Measurements from ENCODE around the gene MOB2. TPM values are rescaled to one million over a fixed set of nuclear protein-coding genes. Genes with fewer than 3 reads are reported as not detected.

MOB2 gene
- total RNA-seq, 1 donor from 2014 or later = 26.4 TPM

- Histone ChIP-seq H3K4me2 (ENCODE audit: low read length) (no peak overlapping the region), H3K9ac (ENCODE audit: low read length) (no peak overlapping the region), H3K27me3 (ENCODE audit: insufficient read depth, low read length) (no peaks in the 10 kb centered on the region), H4K20me1 (ENCODE audit: insufficient read depth, low read length) (peaks cover 93% of the 10 kb centered on the region), H3K79me2 (ENCODE audit: insufficient read depth, low read length) (peaks cover 92% of the 10 kb centered on the region), H3K9me3 (ENCODE audit: insufficient read depth, low read depth, low read length) (no peaks in the 10 kb centered on the region), H3K27ac (ENCODE audit: low read depth, low read length) (no peak overlapping the region), H2AFZ (ENCODE audit: low read depth, low read length) (no peak overlapping the region), H3K36me3 (ENCODE audit: insufficient read depth, low read length) (no peaks in the 10 kb centered on the region), H3K4me3 (ENCODE audit: insufficient read depth, low read depth, low read length) (no peak overlapping the region), H3K4me1 (ENCODE audit: insufficient read depth, low read length) (peaks cover 34% of the 10 kb centered on the region)
- DNase-seq (ENCODE audit: low read depth) = no peak
- Mint-ChIP-seq H3K4me3 (ENCODE audit: unreplicated experiment) (no peak overlapping the region), H3K36me3 (ENCODE audit: low read depth, unreplicated experiment) (peaks cover 4% of the 10 kb centered on the region), H3K9me3 (ENCODE audit: unreplicated experiment) (no peaks in the 10 kb centered on the region), H3K27me3 (ENCODE audit: low read depth, unreplicated experiment) (no peaks in the 10 kb centered on the region), H3K4me1 (ENCODE audit: low read depth, unreplicated experiment) (peaks cover 12% of the 10 kb centered on the region), H3K27ac (ENCODE audit: unreplicated experiment) (no peak overlapping the region)
- no peak for FAIRE-seq
- TF ChIP-seq EZH2 (IDR thresholded peaks at IDR 0.05; ENCODE audit: insufficient read depth, low read length) = no peak
- TF ChIP-seq CTCF (IDR thresholded peaks at IDR 0.05; ENCODE audit: insufficient read depth, low read depth, low read length) = no peak
These were observed 43.2 kb upstream of the MOB2 start for GRCh38 chr11:1529774-1530173.

GRCh38 chr11:1529286-1529685, 42.7 kb upstream of the MOB2 start:
- Histone ChIP-seq H2AFZ (ENCODE audit: low read depth, low read length) (no peak overlapping the region), H3K27ac (ENCODE audit: low read depth, low read length) (no peak overlapping the region), H3K79me2 (ENCODE audit: insufficient read depth, low read length) (peaks cover 92% of the 10 kb centered on the region), H3K27me3 (ENCODE audit: insufficient read depth, low read length) (no peaks in the 10 kb centered on the region), H3K4me3 (ENCODE audit: insufficient read depth, low read depth, low read length) (no peak overlapping the region), H3K9me3 (ENCODE audit: insufficient read depth, low read depth, low read length) (no peaks in the 10 kb centered on the region), H4K20me1 (ENCODE audit: insufficient read depth, low read length) (peaks cover 92% of the 10 kb centered on the region), H3K9ac (ENCODE audit: low read length) (no peak overlapping the region), H3K4me2 (ENCODE audit: low read length) (no peak overlapping the region), H3K36me3 (ENCODE audit: insufficient read depth, low read length) (no peaks in the 10 kb centered on the region), H3K4me1 (ENCODE audit: insufficient read depth, low read length) (peaks cover 29% of the 10 kb centered on the region)
- DNase-seq (ENCODE audit: low read depth) = no peak
- no peaks in the 10 kb centered on the region for H3K9me3 Mint-ChIP-seq (ENCODE audit: unreplicated experiment)
- peaks cover 4% of the 10 kb centered on the region for H3K36me3 Mint-ChIP-seq (ENCODE audit: low read depth, unreplicated experiment)
- no peaks in the 10 kb centered on the region for H3K27me3 Mint-ChIP-seq (ENCODE audit: low read depth, unreplicated experiment)
- H3K27ac Mint-ChIP-seq (ENCODE audit: unreplicated experiment) = no peak overlapping the region
- TF ChIP-seq CTCF (IDR thresholded peaks at IDR 0.05; ENCODE audit: insufficient read depth, low read depth, low read length) (no peak), EZH2 (IDR thresholded peaks at IDR 0.05; ENCODE audit: insufficient read depth, low read length) (no peak)
- H3K4me1 Mint-ChIP-seq (ENCODE audit: low read depth, unreplicated experiment) = peaks cover 7% of the 10 kb centered on the region
- FAIRE-seq = no peak
- no peak overlapping the region for H3K4me3 Mint-ChIP-seq (ENCODE audit: unreplicated experiment)

- Histone ChIP-seq H4K20me1 (ENCODE audit: insufficient read depth, low read length) (peaks cover 92% of the 10 kb centered on the region), H3K9me3 (ENCODE audit: insufficient read depth, low read depth, low read length) (no peaks in the 10 kb centered on the region), H3K36me3 (ENCODE audit: insufficient read depth, low read length) (no peaks in the 10 kb centered on the region), H3K4me3 (ENCODE audit: insufficient read depth, low read depth, low read length) (no peak overlapping the region), H3K4me1 (ENCODE audit: insufficient read depth, low read length) (peaks cover 27% of the 10 kb centered on the region), H3K27me3 (ENCODE audit: insufficient read depth, low read length) (no peaks in the 10 kb centered on the region), H3K27ac (ENCODE audit: low read depth, low read length) (no peak overlapping the region), H3K79me2 (ENCODE audit: insufficient read depth, low read length) (peaks cover 92% of the 10 kb centered on the region), H3K4me2 (ENCODE audit: low read length) (no peak overlapping the region), H3K9ac (ENCODE audit: low read length) (no peak overlapping the region), H2AFZ (ENCODE audit: low read depth, low read length) (no peak overlapping the region)
- Mint-ChIP-seq H3K27me3 (ENCODE audit: low read depth, unreplicated experiment) (no peaks in the 10 kb centered on the region), H3K27ac (ENCODE audit: unreplicated experiment) (no peak overlapping the region), H3K9me3 (ENCODE audit: unreplicated experiment) (no peaks in the 10 kb centered on the region), H3K4me1 (ENCODE audit: low read depth, unreplicated experiment) (peaks cover 5% of the 10 kb centered on the region), H3K4me3 (ENCODE audit: unreplicated experiment) (no peak overlapping the region), H3K36me3 (ENCODE audit: low read depth, unreplicated experiment) (peaks cover 4% of the 10 kb centered on the region)
- DNase-seq (ENCODE audit: low read depth) (no peak), FAIRE-seq (no peak)
- TF ChIP-seq CTCF (IDR thresholded peaks at IDR 0.05; ENCODE audit: insufficient read depth, low read depth, low read length) (no peak), EZH2 (IDR thresholded peaks at IDR 0.05; ENCODE audit: insufficient read depth, low read length) (no peak)
These were observed 42.1 kb upstream of the MOB2 start for GRCh38 chr11:1528710-1529109.
